ENCODE data around the gene HSP90AB1.
A peak's percentile ranks its signal among the peaks of the same experiment; 100 is the strongest.
"Not testable (repeated sequence)": the region's sequence is repeated elsewhere in the genome, so short reads cannot be mapped to it uniquely, and the experiment has no call there.

HSP90AB1 gene

DNA sequence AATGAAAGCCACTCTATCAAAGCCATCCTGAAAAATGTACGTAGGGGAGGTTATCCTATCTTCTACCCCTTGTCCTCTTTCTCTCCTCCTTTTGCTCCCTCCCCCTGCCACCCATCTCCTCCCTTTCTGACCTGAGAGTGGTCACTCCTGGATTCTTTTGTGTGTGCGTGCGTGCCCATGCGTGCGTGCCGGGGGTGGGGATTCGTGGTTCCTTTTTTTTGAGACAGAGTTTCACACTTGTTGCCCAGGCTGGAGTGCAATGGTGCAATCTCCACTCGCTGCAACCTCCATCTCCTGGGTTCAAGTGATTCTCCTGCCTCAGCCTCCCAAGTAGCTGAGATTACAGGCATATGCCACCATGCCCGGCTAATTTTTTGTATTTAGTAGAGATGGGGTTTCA, 15.5 kb upstream of the HSP90AB1 start:
- Histone ChIP-seq H3K27ac (ENCODE audit: low read length) (peak overlapping the region; percentile 49), H3K4me1 (ENCODE audit: control insufficient read depth in 1 of 2, insufficient read depth in 2 of 2, low read length in 2 of 2) (peaks cover 21 to 97% of the 10 kb centered on the region in 2 donors), H3K36me3 (ENCODE audit: control insufficient read depth in 1 of 2, insufficient read depth in 2 of 2, low read length in 2 of 2) (peaks cover 7 to 21% of the 10 kb centered on the region in 2 donors)
- not testable (repeated sequence) for H3K4me3 ChIP-seq (ENCODE audit: low read depth in 1 of 2, low read length in 2 of 2); H3K9me3 ChIP-seq (ENCODE audit: control insufficient read depth in 1 of 2, low read length in 2 of 2); H3K27me3 ChIP-seq (ENCODE audit: low read depth, low read length)

DNA sequence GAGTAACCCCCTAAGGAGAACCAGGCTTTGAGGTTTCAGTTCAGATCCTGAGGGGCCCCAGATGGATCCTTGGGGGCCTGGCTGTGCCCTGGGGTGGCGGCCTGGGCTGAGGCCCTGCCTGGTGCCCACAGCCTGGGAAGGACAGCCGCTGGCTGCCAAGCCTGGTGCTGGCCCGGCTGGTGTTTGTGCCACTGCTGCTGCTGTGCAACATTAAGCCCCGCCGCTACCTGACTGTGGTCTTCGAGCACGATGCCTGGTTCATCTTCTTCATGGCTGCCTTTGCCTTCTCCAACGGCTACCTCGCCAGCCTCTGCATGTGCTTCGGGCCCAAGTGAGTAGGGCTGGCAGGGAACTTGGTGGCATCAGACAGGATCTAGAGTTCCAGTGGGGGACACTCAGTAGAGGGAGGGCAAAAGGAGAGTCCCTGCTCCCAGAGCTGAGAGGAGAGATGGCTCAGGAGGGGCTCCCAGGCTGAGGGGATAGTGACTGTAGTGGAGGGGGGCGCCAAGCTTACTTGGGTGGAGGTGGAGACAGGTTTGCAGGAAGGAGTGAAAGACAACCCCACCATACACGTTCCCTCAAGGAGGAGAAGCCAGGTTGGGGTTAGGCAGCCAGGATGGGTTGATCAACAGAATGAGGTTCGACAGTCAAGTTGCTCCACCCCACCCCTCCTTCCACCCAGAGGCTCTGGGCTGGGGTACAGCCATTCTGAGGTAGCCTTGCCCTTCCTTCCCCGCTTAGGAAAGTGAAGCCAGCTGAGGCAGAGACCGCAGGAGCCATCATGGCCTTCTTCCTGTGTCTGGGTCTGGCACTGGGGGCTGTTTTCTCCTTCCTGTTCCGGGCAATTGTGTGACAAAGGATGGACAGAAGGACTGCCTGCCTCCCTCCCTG, 14.0 kb upstream of the HSP90AB1 start:
- H3K36me3 ChIP-seq (ENCODE audit: control insufficient read depth in 1 of 2, insufficient read depth in 2 of 2, low read length in 2 of 2) = peaks cover 7 to 21% of the 10 kb centered on the region in 2 donors
- H3K27me3 ChIP-seq (ENCODE audit: low read depth, low read length) = no peaks in the 10 kb centered on the region
- no peak overlapping the region for H3K4me3 ChIP-seq (ENCODE audit: low read depth in 1 of 2, low read length in 2 of 2)
- no peaks in the 10 kb centered on the region for H3K9me3 ChIP-seq (ENCODE audit: control insufficient read depth in 1 of 2, low read length in 2 of 2)
- peak overlapping the region; percentile 75 for H3K27ac ChIP-seq (ENCODE audit: low read length)
- H3K4me1 ChIP-seq (ENCODE audit: control insufficient read depth in 1 of 2, insufficient read depth in 2 of 2, low read length in 2 of 2) = peaks cover 21 to 89% of the 10 kb centered on the region in 2 donors

DNA sequence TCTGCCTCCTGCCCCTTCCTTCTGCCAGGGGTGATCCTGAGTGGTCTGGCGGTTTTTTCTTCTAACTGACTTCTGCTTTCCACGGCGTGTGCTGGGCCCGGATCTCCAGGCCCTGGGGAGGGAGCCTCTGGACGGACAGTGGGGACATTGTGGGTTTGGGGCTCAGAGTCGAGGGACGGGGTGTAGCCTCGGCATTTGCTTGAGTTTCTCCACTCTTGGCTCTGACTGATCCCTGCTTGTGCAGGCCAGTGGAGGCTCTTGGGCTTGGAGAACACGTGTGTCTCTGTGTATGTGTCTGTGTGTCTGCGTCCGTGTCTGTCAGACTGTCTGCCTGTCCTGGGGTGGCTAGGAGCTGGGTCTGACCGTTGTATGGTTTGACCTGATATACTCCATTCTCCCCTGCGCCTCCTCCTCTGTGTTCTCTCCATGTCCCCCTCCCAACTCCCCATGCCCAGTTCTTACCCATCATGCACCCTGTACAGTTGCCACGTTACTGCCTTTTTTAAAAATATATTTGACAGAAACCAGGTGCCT, 13.3 kb upstream of the HSP90AB1 start:
- H3K4me3 ChIP-seq (ENCODE audit: low read depth in 1 of 2, low read length in 2 of 2) = no peak overlapping the region
- no peaks in the 10 kb centered on the region for H3K27me3 ChIP-seq (ENCODE audit: low read depth, low read length)
- peaks cover 21 to 82% of the 10 kb centered on the region in 2 donors for H3K4me1 ChIP-seq (ENCODE audit: control insufficient read depth in 1 of 2, insufficient read depth in 2 of 2, low read length in 2 of 2)
- H3K36me3 ChIP-seq (ENCODE audit: control insufficient read depth in 1 of 2, insufficient read depth in 2 of 2, low read length in 2 of 2) = peaks cover 7 to 21% of the 10 kb centered on the region in 2 donors
- no peaks in the 10 kb centered on the region for H3K9me3 ChIP-seq (ENCODE audit: control insufficient read depth in 1 of 2, low read length in 2 of 2)
- peak overlapping the region; percentile 75 for H3K27ac ChIP-seq (ENCODE audit: low read length)

DNA sequence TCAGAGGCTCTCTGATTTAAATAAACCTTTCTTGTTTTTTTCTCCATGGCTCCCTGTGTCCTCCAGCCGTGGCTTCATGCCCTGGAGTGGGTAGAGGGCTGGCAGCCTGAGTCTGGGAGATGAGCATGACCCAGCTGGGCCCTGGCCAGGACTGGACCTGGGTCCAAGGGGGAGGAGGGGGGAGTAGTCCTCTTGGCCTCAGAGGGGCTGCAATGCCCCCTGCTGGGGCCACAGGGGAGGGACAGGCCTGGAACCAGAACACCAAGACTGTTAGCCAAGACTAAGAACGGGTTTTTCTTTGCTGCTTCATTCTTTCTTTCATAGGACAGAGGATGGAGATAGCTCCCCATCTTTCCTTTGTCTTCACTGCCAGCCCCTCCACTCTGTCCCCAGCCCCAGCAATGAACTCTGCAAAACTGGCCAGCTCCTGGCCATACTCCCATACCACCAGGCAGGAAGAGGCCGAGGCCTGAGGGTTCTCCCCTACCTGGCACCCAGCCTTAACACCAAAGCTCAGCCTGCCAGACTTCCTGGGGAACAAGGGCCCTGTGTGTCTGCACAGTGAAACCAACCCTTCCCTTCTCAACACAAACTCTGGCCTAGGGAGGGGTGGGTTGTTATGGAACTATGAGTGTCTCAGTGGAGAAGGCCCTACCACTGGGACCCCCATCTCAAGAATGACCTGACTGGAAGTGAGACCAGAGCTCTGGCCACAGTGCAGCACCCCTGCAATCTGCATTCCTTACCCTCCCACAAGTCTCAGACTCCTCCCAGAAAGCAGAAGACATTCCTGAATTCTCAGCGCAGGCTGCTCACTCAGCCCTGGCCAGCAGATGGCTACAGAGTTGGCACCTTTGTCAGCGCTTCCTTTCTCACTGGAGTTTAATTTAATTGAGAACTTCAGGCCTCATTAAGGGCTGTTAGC, 12.5 kb upstream of the HSP90AB1 start:
- H3K27ac ChIP-seq (ENCODE audit: low read length) = peak overlapping the region; percentile 75
- no peak overlapping the region for H3K4me3 ChIP-seq (ENCODE audit: low read depth in 1 of 2, low read length in 2 of 2)
- no peaks in the 10 kb centered on the region for H3K9me3 ChIP-seq (ENCODE audit: control insufficient read depth in 1 of 2, low read length in 2 of 2)
- H3K27me3 ChIP-seq (ENCODE audit: low read depth, low read length) = no peaks in the 10 kb centered on the region
- peaks cover 7 to 20% of the 10 kb centered on the region in 2 donors for H3K36me3 ChIP-seq (ENCODE audit: control insufficient read depth in 1 of 2, insufficient read depth in 2 of 2, low read length in 2 of 2)
- peaks cover 16 to 75% of the 10 kb centered on the region in 2 donors for H3K4me1 ChIP-seq (ENCODE audit: control insufficient read depth in 1 of 2, insufficient read depth in 2 of 2, low read length in 2 of 2)

DNA sequence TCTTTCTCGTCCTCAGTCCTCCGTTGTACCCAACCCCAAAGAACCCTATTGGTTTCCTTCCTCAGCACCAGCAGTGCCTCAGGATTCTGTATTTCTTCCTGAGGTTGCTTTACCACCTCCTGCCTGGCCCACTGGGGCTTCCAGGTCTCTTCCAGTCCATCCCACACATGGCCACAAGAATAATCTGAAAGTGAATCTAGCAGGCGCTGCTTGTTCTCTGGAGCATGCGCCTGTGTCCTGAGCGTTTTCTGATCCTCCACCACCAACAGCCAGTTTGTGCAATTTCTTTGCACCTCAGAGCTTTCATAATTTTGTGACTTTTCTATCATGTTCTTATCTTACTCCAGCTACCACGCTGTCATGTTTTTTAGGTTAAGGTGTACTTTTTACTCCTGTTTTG, 11.6 kb upstream of the HSP90AB1 start:
- Histone ChIP-seq H3K27ac (ENCODE audit: low read length) (peak overlapping the region; percentile 75), H3K4me3 (ENCODE audit: low read depth in 1 of 2, low read length in 2 of 2) (no peak overlapping the region), H3K4me1 (ENCODE audit: control insufficient read depth in 1 of 2, insufficient read depth in 2 of 2, low read length in 2 of 2) (peaks cover 15 to 66% of the 10 kb centered on the region in 2 donors), H3K27me3 (ENCODE audit: low read depth, low read length) (no peaks in the 10 kb centered on the region), H3K9me3 (ENCODE audit: control insufficient read depth in 1 of 2, low read length in 2 of 2) (no peaks in the 10 kb centered on the region), H3K36me3 (ENCODE audit: control insufficient read depth in 1 of 2, insufficient read depth in 2 of 2, low read length in 2 of 2) (peaks cover 4 to 10% of the 10 kb centered on the region in 2 donors)

DNA sequence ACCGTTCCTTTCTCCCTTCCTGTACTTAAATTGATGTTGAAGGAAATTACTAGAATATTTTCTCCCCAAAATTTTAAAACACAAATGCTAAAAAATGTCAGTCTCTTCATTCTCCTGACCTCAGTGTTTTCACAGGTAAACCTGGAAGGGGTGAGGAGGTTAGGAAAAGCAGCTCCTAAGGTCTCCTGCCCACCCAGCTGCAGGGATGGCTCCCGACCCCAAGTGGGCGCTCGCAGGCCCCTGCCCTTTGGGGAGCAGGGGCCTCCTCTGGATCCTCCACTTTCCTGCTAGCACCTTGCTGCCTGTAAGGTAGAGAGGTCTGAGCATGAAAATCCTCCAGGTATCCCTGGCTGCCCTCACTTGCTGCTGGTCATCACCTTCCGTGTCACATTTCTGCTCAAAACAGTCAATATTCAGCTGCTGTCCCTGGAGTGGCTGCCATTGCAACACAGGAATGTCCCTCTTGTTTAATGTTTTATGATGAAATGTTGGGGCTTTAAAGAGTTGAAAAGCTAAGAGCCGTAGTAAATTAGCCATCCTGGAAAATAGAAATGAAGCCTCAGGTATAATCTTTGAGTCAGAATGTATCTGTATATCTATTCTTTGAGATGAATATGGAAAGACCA, 10.9 kb upstream of the HSP90AB1 start:
- H3K9me3 ChIP-seq (ENCODE audit: control insufficient read depth in 1 of 2, low read length in 2 of 2) = no peaks in the 10 kb centered on the region
- H3K36me3 ChIP-seq (ENCODE audit: control insufficient read depth in 1 of 2, insufficient read depth in 2 of 2, low read length in 2 of 2) = peaks cover 4 to 5% of the 10 kb centered on the region in 2 donors
- H3K27ac ChIP-seq (ENCODE audit: low read length) = peak overlapping the region; percentile 75
- H3K4me3 ChIP-seq (ENCODE audit: low read depth in 1 of 2, low read length in 2 of 2) = no peak overlapping the region
- no peaks in the 10 kb centered on the region for H3K27me3 ChIP-seq (ENCODE audit: low read depth, low read length)
- H3K4me1 ChIP-seq (ENCODE audit: control insufficient read depth in 1 of 2, insufficient read depth in 2 of 2, low read length in 2 of 2) = peaks cover 15 to 59% of the 10 kb centered on the region in 2 donors

DNA sequence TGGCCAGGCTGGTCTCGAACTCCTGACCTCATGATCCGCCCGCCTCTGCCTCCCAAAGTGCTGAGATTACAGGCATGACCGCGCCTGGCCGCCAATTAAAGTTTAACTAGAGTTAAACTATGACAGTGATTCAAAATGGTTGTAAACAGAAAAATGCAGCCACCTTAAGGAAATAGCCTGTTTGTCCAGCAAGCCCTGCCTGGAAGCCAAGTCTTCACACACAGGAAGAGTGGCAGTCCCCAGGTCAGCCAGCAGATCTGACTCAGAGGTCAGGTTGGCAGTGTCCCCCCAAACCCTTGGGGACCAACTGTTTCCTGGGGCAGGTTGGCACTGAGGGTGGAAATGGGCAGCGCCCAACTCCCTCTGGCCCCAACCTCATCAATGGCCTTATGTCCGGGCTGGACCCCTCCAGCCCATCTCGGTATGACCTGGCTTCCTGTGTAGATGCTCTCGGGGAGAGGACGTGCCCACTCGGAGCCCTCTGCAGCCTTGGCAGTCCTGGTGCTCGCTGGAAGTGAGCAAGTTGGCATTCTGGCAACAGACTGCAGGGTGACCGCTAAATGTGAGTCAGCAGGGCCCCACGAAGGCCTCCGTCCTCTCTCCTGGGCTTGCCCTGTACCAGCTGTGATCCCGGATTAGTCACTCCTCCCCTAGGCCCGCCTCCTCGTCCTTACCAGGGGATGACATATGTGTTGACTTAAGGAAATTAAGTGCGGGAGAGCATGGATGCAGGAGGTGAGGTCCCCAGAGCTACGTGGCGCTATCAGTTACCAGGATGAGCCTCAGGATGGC, 9.7 kb upstream of the HSP90AB1 start:
- H3K36me3 ChIP-seq (ENCODE audit: control insufficient read depth in 1 of 2, insufficient read depth in 2 of 2, low read length in 2 of 2) = peaks cover 2 to 5% of the 10 kb centered on the region in 2 donors
- H3K9me3 ChIP-seq (ENCODE audit: control insufficient read depth in 1 of 2, low read length in 2 of 2) = no peaks in the 10 kb centered on the region
- peak overlapping the region; percentile 95 for H3K27ac ChIP-seq (ENCODE audit: low read length)
- H3K27me3 ChIP-seq (ENCODE audit: low read depth, low read length) = no peaks in the 10 kb centered on the region
- peak overlapping the region; percentile 69 to 70 for H3K4me3 ChIP-seq (ENCODE audit: low read depth in 1 of 2, low read length in 2 of 2)
- H3K4me1 ChIP-seq (ENCODE audit: control insufficient read depth in 1 of 2, insufficient read depth in 2 of 2, low read length in 2 of 2) = peaks cover 15 to 48% of the 10 kb centered on the region in 2 donors

DNA sequence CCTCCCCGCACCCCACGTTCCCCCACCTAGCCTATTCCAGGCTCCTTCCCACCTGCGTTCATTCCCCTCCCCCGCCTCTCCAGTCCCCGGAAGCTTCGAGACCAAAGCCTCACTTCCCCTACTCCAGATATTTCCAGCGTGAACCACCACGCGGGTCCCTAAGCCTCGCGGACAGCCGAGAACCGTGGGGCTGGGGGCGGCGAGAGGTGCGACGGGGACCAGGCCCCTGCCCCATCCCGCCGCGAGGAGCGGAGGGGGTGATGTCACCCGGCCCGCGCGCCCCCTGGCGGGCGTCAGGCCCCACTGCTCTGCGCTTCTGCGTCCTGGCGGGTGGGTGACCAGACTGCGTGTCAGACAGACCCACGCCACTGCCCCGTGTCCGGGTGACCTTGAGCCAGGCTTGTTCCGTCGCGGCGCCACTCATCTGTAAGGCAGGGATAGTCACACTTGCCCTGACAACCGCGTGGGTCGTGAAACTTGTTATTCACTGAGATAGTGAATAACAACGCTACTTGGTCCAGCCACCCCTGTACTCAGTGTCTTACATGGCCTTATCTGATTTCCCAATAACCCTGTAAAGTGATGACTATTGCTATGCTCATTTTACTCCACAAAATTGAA, 9.0 kb upstream of the HSP90AB1 start:
- Histone ChIP-seq H3K27me3 (ENCODE audit: low read depth, low read length) (no peaks in the 10 kb centered on the region), H3K4me1 (ENCODE audit: control insufficient read depth in 1 of 2, insufficient read depth in 2 of 2, low read length in 2 of 2) (peaks cover 15 to 42% of the 10 kb centered on the region in 2 donors), H3K4me3 (ENCODE audit: low read depth in 1 of 2, low read length in 2 of 2) (peak overlapping the region; percentile 69 to 70), H3K36me3 (ENCODE audit: control insufficient read depth in 1 of 2, insufficient read depth in 2 of 2, low read length in 2 of 2) (no peaks in the 10 kb centered on the region), H3K27ac (ENCODE audit: low read length) (peak overlapping the region; percentile 95), H3K9me3 (ENCODE audit: control insufficient read depth in 1 of 2, low read length in 2 of 2) (no peaks in the 10 kb centered on the region)

DNA sequence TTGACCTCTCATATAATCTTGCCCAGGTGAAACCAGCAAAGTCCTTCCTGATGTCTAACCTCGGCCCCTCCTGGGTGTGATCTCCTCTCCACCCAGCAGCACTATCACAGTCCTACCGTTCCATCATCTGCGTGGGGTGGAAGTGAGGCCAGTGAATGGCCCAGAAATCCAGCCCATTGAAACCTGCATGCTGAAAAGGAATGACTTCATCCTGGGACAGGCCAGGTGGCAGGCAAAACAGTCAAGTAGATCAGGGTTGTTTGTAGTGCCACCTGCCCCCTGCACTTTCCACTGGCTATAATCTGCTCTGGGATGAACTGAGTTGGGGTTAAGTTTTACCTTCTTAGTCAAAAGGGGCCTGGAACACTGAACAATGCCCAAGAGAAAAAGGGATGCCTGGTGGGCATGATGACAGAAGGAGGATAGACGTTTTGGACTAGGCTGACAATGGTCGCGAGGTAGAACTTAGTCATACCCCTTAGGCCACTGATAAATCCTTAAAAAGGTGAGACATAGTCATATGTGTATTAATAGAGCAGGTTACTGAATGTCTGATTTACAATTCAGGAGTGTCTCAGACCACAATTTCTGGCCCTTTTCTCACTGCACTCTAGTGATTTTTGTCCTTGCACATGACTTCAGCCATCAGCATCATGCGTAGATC, 8.1 kb upstream of the HSP90AB1 start:
- H3K9me3 ChIP-seq (ENCODE audit: control insufficient read depth in 1 of 2, low read length in 2 of 2) = no peaks in the 10 kb centered on the region
- no peaks in the 10 kb centered on the region for H3K36me3 ChIP-seq (ENCODE audit: control insufficient read depth in 1 of 2, insufficient read depth in 2 of 2, low read length in 2 of 2)
- peak overlapping the region; percentile 95 for H3K27ac ChIP-seq (ENCODE audit: low read length)
- H3K4me3 ChIP-seq (ENCODE audit: low read depth in 1 of 2, low read length in 2 of 2) = no peak overlapping the region
- H3K27me3 ChIP-seq (ENCODE audit: low read depth, low read length) = no peaks in the 10 kb centered on the region
- H3K4me1 ChIP-seq (ENCODE audit: control insufficient read depth in 1 of 2, insufficient read depth in 2 of 2, low read length in 2 of 2) = peaks cover 8 to 33% of the 10 kb centered on the region in 2 donors

All from muscle layer of duodenum (tissue), 2 donors.